GM19395 (cell line): ENCODE measurements around the gene RICTOR.

Source experiments
- ATAC-seq: cut with Tn5 transposase; IDR thresholded peaks from one replicate; pipeline ENCODE4 v1.9.1; 2021; ENCODE audit warnings: mild to moderate bottlenecking, moderate library complexity; ENCODE audit not compliant: unreplicated experiment

RICTOR gene

DNA sequence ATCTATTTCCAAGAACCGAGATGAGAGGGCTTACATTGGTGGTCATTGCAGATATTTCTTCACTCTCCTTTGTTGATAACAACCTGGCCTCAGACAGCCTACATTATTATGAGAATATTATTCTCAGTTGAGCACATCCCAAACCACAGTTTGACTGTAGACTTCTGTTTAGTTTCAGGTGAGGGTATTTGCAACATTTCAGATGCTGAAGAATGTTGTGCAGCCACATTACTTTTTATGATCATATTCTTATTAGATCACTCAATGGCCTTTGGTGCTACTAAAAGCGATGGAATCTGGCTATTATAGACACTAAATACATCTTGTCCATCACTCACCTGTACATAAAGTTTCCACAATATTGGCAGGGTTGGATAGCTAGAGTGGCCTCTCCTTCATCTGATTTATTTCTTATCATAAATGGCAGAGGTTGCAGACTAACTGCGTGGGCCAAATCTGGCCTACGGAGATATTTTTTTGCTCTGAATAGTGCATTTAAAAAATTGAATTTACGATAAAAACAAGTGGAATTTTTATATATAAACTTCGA, 26.2 kb upstream of the RICTOR start:
- ATAC-seq, result no peak

DNA sequence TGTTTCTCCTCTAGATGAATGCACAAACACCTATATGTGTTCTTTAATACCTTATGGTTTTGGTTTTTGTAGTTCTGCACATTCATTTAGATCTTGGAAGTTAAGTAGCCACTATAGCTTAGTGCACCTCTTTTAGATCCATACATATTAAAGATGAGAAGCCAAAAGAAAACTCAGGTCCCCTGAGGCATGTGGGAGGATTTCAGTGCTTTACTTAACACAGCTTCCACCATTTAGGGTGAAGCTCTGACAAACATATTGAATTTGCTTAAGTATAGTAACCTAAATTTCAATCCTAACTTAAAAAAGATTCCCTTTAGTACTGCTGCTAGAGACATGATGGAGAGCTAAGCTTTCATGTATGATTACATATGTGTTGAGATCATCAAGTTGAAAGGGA, 25.6 kb upstream of the RICTOR start:
- no peak for ATAC-seq

DNA sequence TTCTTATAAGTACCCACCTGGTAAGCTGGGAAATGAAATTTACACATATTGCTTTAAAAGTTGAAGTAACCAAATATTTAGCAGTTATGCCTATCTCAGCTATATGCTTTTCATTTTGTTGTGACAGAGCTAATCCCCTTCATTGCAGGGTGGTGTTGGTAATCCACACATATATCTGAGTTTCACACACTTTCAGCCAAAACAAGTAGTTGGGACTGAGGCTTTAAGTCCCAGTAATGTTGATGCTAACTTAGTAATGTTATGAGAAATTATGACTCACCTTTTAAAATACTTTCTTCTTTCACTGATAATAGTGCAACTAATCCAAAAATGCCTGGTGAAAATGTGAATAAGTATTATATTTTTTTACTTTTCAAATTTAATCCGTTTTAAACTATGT, 19.2 kb upstream of the RICTOR start:
- ATAC-seq, result no peak

GRCh38 chr5:39092581-39093351, 18.6 kb upstream of the RICTOR start:
- no peak for ATAC-seq

GRCh38 chr5:39091940-39092580, 17.9 kb upstream of the RICTOR start:
- ATAC-seq, result no peak

DNA sequence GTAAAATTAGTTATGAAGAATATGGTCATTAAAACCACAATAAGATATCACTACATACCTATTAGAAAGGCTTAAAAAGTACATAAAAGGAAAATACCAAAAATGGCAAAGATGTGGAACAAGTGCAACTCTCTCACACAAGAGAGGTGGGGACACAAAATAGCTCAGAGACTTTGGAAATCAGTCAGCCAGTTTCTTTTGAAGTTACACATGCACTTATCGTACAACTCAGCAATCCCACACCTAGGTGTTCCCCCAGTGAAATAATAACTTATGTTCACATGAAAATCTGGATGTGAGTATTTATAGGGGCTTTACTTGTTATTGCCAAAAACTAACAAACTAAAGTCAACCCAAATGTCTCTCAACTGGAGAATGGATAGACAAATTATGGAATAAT, 9.8 kb upstream of the RICTOR start:
- no peak for ATAC-seq

DNA sequence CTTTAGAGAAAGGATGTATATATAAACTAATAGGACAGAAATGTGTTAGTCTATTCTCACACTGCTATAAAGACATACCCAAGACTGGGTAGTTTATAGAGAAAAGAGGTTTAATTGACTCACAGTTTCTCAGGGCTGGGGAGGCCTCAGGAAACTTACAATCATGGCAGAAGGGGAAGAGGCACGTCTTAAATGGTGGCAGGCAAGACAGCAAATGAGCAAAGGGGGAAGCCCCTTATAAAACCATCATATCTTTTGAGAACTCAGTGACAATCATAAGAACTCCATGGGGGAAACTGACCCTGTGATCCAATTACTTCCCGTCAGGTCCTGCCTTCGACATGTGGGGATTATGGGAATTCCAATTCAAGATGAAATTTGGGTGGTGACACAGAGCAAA, 8.8 kb upstream of the RICTOR start:
- ATAC-seq, result no peak

GRCh38 chr5:39080597-39081204, 6.5 kb upstream of the RICTOR start:
- peak; percentile 42 for ATAC-seq

DNA sequence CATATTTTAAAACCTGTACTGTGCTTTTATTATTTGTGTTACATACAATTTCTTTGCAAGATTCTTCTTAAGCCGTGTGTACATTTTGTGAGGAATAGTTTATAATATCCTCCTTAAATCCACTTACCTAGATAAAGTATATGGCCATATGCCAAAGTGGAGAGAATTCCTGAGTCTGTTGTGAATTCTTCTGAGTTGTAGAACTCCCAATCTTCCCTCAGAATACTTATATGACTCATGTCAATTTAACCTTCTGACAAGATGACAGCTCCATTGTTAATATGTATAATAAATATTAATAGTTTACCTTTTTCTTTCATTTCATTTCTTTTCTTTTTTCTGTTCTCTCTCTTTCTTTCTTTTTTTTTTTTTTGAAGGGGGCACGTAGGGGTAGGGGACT, 6.0 kb upstream of the RICTOR start:
- no peak for ATAC-seq

GRCh38 chr5:39079147-39079546, 4.9 kb upstream of the RICTOR start:
- ATAC-seq, result no peak

- ATAC-seq, result peak; percentile 23
These were observed 2.8 kb upstream of the RICTOR start for GRCh38 chr5:39076757-39077728.

DNA sequence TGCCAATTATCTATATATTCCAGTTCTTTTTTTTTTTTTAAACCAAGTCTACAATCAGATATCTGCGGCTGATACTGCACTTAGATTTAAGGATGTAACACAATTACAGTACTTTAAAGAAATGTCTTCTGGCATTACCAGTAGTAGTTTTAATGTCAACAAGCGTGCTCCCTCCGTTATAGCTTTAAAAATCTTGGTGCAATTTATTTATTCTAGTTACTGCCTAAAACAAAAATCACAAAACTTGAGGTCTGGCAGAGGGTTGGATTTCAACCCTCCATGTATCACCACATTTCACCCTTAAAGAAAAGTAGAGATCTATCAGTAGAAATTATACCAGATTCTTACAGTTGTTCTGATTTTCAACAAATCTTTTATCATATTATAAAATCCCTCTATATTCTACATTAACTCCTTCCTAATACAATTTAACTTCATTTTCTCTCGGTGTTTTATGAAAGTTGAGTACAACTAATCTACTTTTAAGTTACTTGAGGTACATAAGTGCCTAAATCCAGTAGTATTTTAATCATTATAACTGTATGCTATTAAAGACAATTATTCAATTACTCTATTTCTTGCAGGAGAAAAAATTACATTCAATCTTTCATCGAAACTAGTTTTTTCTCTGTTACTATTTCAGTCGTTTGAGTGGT, 2.0 kb upstream of the RICTOR start:
- ATAC-seq, result no peak

DNA sequence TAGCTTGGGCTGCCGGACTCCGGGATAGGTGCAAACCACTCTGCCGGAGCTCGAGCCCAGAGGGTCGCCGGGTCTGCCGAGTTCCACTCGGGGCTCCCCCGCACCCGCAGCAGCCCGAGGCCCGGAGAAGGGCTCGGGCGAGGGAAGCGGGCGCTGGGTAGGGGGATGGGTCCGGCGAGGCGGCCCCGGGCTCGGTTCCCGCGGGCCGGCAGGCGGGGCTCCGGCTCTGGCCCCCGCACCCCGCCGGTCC, 507 bp downstream of the RICTOR start:
- ATAC-seq, result peak; percentile 35

- peak; percentile 47 for ATAC-seq
These were observed 1.1 kb downstream of the RICTOR start for GRCh38 chr5:39072925-39073766.

GRCh38 chr5:39068099-39068498, 6.1 kb downstream of the RICTOR start:
- no peak for ATAC-seq

DNA sequence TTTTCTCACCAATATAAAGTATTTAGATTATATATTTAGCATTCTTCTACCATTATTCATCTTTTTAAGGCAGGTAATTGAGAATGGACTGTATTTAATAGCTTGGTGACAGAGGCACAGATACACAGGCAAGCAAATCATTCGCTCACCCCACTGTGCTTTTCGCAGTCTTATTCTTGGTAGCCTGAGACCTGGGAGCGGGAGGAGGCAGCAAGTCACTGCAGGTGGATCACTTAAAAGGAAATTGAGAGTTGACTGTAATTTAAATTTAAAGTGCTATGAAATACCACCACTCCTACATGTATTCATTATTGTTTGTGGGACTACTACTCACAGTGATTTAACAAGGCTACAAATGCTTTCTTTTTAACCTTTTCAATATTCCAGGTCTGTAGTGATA, 9.7 kb downstream of the RICTOR start:
- no peak for ATAC-seq

GRCh38 chr5:39063037-39063436, 11.2 kb downstream of the RICTOR start:
- ATAC-seq, result no peak

DNA sequence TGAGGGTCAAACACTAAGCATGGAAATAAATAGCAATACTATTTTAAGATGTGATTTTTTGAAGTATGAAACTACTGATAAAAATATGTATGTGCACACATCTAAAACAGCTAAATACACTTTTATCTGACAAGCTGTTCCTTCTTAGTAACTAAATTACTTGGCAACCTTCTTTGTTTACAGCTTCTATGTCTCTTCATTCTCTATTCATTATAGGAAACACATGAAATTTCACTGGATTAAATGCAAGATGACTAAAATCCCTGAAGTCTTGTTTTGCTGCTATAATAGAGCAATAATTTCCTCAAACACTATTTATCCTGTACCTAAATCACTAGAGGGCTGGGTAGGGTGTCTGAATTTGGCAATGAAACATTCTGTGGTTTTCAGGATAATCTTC, 11.7 kb downstream of the RICTOR start:
- ATAC-seq, result no peak

DNA sequence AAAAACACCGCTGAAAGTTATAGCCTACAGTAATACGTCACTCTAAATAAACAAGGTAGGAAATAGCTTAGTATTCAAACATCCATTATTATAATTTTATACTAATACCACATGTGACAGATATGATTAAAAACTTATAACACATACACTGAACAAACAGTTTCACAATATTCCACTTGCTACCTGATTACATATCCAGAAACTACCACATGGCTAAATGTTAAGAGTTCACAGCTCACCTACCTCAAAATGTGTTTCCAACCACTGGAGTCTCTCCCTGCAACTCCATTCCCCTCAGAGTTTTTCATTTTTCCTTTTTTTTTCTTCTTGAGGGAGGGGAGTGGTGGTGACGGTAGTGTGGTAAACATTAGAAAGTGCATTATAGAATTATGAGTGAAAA, 12.1 kb downstream of the RICTOR start:
- no peak for ATAC-seq

- no peak for ATAC-seq
These were observed 15.1 kb downstream of the RICTOR start for GRCh38 chr5:39059064-39059463.
